ENCODE data around the gene WNT3.
"Not testable (repeated sequence)": the region's sequence is repeated elsewhere in the genome, so short reads cannot be mapped to it uniquely, and the experiment has no call there.

WNT3 gene

GRCh38 chr17:46818316-46818928 is at the start of gene WNT3:
TSS of gene WNT3 (minus strand) at chr17:46818692. CDS start at chr17:46818597, 95 bp downstream.
- peak; percentile 52 for DNase-seq

- DNase-seq = no peak
Observed at GRCh38 chr17:46866747-46867146, 48.3 kb upstream of the WNT3 start.

GRCh38 chr17:46866325-46866724 is 47.8 kb upstream of the WNT3 start:
- DNase-seq = no peak

DNA sequence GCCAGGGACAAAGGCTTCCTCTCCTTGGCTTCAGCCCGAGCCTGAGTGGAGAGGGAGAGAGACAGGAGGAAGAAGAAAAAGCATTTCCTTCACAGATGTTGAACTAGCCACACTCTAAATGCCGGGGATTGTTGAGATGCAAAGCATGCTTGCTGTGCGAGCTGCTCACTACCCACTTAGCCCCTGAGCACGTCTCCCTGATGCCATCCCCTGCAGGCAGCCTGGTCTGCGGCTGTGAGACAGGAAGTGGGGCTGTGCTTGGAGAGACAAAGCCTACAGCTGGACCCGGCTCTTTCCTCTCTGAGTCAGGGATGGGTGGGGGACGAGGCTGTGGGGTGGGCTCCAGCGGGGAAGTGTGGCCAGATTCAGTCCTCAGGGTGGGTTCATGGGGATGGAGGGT is 46.6 kb upstream of the WNT3 start:
- no peak for DNase-seq

- no peak for DNase-seq
Observed at GRCh38 chr17:46863383-46864121, 45.1 kb upstream of the WNT3 start.

GRCh38 chr17:46862949-46863348 is 44.5 kb upstream of the WNT3 start:
- DNase-seq = no peak

GRCh38 chr17:46859996-46860395 is 41.5 kb upstream of the WNT3 start:
- no peak for DNase-seq

GRCh38 chr17:46857600-46857999 is 39.1 kb upstream of the WNT3 start:
- DNase-seq = no peak

DNA sequence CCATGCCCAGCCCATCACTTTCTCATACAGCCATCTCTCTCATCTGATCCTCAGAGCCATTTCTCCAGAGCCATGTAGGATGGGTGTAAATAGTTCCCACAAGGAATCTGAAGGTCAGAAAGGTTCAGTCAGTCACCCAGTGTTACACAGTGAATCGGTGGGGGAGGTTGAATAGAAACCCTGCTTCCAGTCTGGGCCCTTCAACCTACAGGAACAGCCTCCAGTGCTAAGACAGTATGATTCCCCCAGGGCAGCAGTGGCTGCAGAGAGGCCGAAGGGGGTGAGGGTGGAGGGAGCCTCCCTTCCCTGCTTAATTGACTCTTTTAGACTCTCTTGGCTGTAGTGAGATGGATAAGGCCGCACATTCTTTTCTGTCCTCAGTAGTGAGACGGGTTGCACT is 36.5 kb upstream of the WNT3 start:
- no peak for DNase-seq

DNA sequence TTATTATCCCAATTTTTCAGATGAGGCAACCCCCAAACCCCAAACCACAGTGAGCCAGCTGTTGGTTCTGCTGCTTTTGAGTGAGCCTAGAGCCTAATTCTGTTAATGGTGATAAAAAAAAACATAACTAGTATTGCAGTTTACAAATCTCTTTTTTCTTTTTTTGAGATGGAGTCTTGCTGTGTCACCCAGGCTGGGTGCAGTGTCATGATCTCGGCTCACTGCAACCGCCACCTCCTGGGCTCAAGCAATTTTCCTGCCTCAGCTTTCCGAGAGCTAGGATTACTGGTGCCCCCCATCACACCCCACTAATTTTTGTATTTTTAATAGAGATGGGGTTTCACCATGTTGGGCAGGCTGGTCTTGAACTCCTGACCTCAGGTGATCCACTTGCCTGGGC is 36.0 kb upstream of the WNT3 start:
- DNase-seq = no peak

DNA sequence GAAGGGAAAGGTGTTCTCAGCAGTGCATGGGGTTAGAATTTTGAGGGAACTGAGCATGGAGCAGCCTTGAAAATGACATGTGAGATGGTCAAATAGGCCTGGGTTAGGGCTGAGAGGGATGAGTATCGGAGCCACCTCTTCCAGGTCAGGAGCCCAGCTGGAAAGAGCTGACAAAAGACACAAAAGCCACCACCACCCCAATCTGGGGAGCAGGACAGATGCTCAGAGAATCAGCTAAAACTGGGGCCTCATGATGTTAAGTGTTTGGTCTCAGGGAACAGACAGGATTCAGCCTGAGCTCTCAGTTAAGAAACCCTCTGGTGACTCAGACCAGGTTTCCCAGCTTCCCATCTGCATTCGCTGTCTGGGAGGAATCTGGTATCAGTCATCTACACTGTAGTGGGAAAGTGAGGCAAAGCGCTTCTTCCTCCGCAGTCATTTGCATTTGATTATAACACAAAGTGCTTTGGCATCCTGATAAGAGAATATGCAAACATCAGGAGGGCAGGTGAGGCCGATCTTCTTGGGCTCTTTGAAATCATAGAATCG is 35.5 kb upstream of the WNT3 start:
- DNase-seq = no peak

GRCh38 chr17:46851029-46851741 is 32.7 kb upstream of the WNT3 start, which contains the start of gene WNT9B:
TSS of gene WNT9B (plus strand) at chr17:46851583. CDS start at chr17:46851639, 56 bp downstream.
- peak; percentile 18 for DNase-seq

GRCh38 chr17:46850688-46851028 is 32.2 kb upstream of the WNT3 start:
- no peak for DNase-seq

DNA sequence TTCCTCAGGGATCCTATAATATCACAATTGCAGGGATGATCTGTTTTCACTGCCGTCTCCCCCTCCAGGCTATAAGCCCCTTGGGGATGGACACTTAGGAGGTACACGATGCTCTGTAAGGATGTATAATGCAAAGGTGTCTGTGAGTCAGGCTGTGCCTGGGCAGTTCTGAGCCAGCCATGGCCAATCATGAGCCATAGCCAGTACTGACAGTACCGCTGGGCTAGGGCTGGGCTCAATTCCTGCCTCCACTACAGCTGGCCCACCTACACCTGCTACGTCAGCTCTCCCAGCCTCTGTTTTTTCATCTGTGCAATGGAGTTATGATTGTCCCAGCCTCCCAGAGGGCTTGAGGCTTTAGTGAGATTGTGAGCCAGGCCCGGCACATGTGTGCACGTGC is 30.0 kb upstream of the WNT3 start:
- DNase-seq = no peak

GRCh38 chr17:46847204-46848191 is 29.0 kb upstream of the WNT3 start:
- no peak for DNase-seq

GRCh38 chr17:46842835-46843234 is 24.3 kb upstream of the WNT3 start:
- DNase-seq = no peak

- DNase-seq = peak; percentile 30
Observed at GRCh38 chr17:46841561-46842379, 23.3 kb upstream of the WNT3 start.

DNA sequence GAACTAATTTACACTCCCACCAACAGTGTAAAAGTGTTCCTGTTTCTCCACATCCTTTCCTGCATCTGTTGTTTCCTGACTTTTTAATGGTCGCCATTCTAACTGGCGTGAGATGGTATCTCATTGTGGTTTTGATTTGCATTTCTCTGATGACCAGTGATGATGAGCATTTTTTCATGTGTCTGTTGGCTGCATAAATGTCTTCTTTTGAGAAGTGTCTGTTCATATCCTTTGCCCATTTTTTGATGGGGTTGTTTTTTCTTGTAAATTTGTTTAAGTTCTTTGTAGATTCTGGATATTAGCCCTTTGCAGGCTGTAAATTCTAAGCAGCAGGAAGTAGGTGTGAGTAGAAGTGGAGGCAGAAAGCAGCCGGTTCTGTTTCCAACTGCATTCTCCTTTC is 22.1 kb upstream of the WNT3 start:
- DNase-seq = not testable (repeated sequence)

DNA sequence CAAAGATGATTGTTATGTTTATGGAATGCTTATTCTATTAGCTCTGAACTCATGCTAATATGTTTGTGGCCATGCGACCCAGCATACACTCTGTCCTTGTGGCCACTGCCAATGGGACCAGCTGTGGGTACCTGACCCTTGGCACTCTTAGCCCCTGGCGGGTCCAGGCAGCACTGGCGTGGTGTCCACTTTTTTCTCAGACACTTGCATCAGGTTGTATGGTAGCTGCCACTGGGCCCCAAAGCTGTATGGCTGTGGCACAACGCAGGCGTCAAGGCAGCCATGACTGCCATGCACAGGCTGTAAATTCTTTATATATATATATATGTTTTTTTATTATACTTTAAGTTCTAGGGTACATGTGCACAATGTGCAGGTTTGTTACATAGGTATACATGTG is 20.7 kb upstream of the WNT3 start:
- DNase-seq = no peak

DNA sequence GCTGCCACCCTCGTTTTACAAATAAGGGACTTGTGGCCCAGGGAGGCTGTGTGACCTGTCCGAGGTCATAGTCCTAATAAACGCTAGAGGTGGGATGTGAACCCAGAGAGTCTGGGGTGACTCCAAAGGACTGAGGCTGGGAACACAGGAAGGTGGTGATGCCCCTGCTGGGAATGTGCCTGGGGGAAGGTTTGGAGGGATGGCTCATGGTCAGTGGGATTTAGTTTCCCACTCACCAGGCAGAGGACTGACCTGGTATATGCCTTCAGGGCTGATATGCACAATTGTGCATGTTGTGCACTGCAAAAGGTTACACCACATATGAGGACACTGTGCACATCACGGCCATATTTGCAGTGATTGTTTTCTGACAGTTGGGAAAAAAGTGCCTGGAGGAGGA is 19.0 kb upstream of the WNT3 start:
- no peak for DNase-seq

- DNase-seq = no peak
Observed at GRCh38 chr17:46836500-46836899, 18.0 kb upstream of the WNT3 start.

GRCh38 chr17:46834846-46835245 is 16.4 kb upstream of the WNT3 start:
- DNase-seq = no peak

Measured in activated naive CD4-positive, alpha-beta T cell treated with anti-CD3 and anti-CD28 coated beads, Interleukin-2, amount 50 U/mL, for 16 hours (primary cell).